GM19455 (cell line): ENCODE measurements around the gene NARF.

Experiments used
- ATAC-seq: cut with Tn5 transposase; IDR thresholded peaks from one replicate; pipeline ENCODE4 v1.9.1; 2021; ENCODE audit not compliant: unreplicated experiment

The NARF gene

GRCh38 chr17:82470065-82470464 lies 11.5 kb downstream of the NARF start:
- ATAC-seq: no peak

- ATAC-seq: no peak
Observed at GRCh38 chr17:82474223-82475010, 15.9 kb downstream of the NARF start.

GRCh38 chr17:82475458-82475857 lies 16.9 kb downstream of the NARF start:
- no peak for ATAC-seq

GRCh38 chr17:82477934-82478333 lies 19.4 kb downstream of the NARF start:
- no peak for ATAC-seq

- no peak for ATAC-seq
Observed at GRCh38 chr17:82479602-82480001, 21.1 kb downstream of the NARF start.

- ATAC-seq: no peak
Observed at GRCh38 chr17:82480318-82480717, 21.8 kb downstream of the NARF start.

- no peak for ATAC-seq
Observed at GRCh38 chr17:82483204-82483660, 24.7 kb downstream of the NARF start.

GRCh38 chr17:82483836-82484235 lies 25.3 kb downstream of the NARF start:
- no peak for ATAC-seq

GRCh38 chr17:82486231-82487094 lies 27.9 kb downstream of the NARF start:
- ATAC-seq: no peak

GRCh38 chr17:82487910-82488309 lies 29.4 kb downstream of the NARF start:
- no peak for ATAC-seq

- ATAC-seq: no peak
Observed at GRCh38 chr17:82489117-82489516, 30.6 kb downstream of the NARF start.

- ATAC-seq: no peak
Observed at GRCh38 chr17:82489851-82490511, 31.4 kb downstream of the NARF start.

- ATAC-seq: no peak
Observed at GRCh38 chr17:82490512-82491195, 32.1 kb downstream of the NARF start.

- no peak for ATAC-seq
Observed at GRCh38 chr17:82491196-82491530, 32.6 kb downstream of the NARF start.

- no peak for ATAC-seq
Observed at GRCh38 chr17:82491533-82491932, 33.0 kb downstream of the NARF start.

- ATAC-seq: no peak
Observed at GRCh38 chr17:82492643-82493225, 34.2 kb downstream of the NARF start.

GRCh38 chr17:82493226-82493781 lies 34.8 kb downstream of the NARF start:
- ATAC-seq: no peak

- peak; percentile 54 for ATAC-seq
Observed at GRCh38 chr17:82494236-82495055, 35.9 kb downstream of the NARF start.

- no peak for ATAC-seq
Observed at GRCh38 chr17:82495844-82496528, 37.4 kb downstream of the NARF start.
